ENCODE measurements around the gene DYNLT2.

Gene DYNLT2

GRCh38 chr6:169751242-169752073 lies at the start of gene DYNLT2, which contains the start of gene ERMARD:
TSS of gene DYNLT2 (minus strand) at chr6:169751572. CDS start at chr6:169751458, 114 bp downstream.
TSS of gene ERMARD (plus strand) at chr6:169751622. CDS start at chr6:169751658, 36 bp downstream.
- in situ Hi-C loops (cut with MboI; ENCODE audit: low sequenced_read_pairs) = no loop called here

GRCh38 chr6:169800668-169801395 lies 49.5 kb upstream of the DYNLT2 start:
- in situ Hi-C loops (cut with MboI; ENCODE audit: low sequenced_read_pairs) = no loop called here

GRCh38 chr6:169800116-169800667 lies 48.8 kb upstream of the DYNLT2 start:
- in situ Hi-C loops (cut with MboI; ENCODE audit: low sequenced_read_pairs) = no loop called here

- in situ Hi-C loops (cut with MboI; ENCODE audit: low sequenced_read_pairs) = loop anchor here (10.0 kb wide), 1 partner anchor 725 kb away; no protein-coding TSS in a partner anchor
Measured at GRCh38 chr6:169799474-169799926, 48.1 kb upstream of the DYNLT2 start.

- in situ Hi-C loops (cut with MboI; ENCODE audit: low sequenced_read_pairs) = loop anchor here (10.0 kb wide), 1 partner anchor 726 kb away; no protein-coding TSS in a partner anchor
Measured at GRCh38 chr6:169798764-169799473, 47.5 kb upstream of the DYNLT2 start.

GRCh38 chr6:169795196-169795595 lies 43.8 kb upstream of the DYNLT2 start:
- in situ Hi-C loops (cut with MboI; ENCODE audit: low sequenced_read_pairs) = loop anchor here (10.0 kb wide), 1 partner anchor 730 kb away; no protein-coding TSS in a partner anchor

GRCh38 chr6:169794317-169795055 lies 43.1 kb upstream of the DYNLT2 start:
- in situ Hi-C loops (cut with MboI; ENCODE audit: low sequenced_read_pairs) = loop anchor here (10.0 kb wide), 1 partner anchor 730 kb away; no protein-coding TSS in a partner anchor

GRCh38 chr6:169793408-169793807 lies 42.0 kb upstream of the DYNLT2 start:
- in situ Hi-C loops (cut with MboI; ENCODE audit: low sequenced_read_pairs) = loop anchor here (10.0 kb wide), 1 partner anchor 731 kb away; no protein-coding TSS in a partner anchor

- in situ Hi-C loops (cut with MboI; ENCODE audit: low sequenced_read_pairs) = loop anchor here (10.0 kb wide), 1 partner anchor 732 kb away; no protein-coding TSS in a partner anchor
Measured at GRCh38 chr6:169792306-169793015, 41.1 kb upstream of the DYNLT2 start.

- in situ Hi-C loops (cut with MboI; ENCODE audit: low sequenced_read_pairs) = loop anchor here (10.0 kb wide), 1 partner anchor 733 kb away; no protein-coding TSS in a partner anchor
Measured at GRCh38 chr6:169791721-169792131, 40.4 kb upstream of the DYNLT2 start.

- in situ Hi-C loops (cut with MboI; ENCODE audit: low sequenced_read_pairs) = loop anchor here (10.0 kb wide), 1 partner anchor 735 kb away; no protein-coding TSS in a partner anchor
Measured at GRCh38 chr6:169789944-169790927, 38.9 kb upstream of the DYNLT2 start.

- in situ Hi-C loops (cut with MboI; ENCODE audit: low sequenced_read_pairs) = no loop called here
Measured at GRCh38 chr6:169789146-169789943, 38.0 kb upstream of the DYNLT2 start.

GRCh38 chr6:169788809-169789145 lies 37.4 kb upstream of the DYNLT2 start:
- in situ Hi-C loops (cut with MboI; ENCODE audit: low sequenced_read_pairs) = no loop called here

GRCh38 chr6:169787797-169788196 lies 36.4 kb upstream of the DYNLT2 start:
- in situ Hi-C loops (cut with MboI; ENCODE audit: low sequenced_read_pairs) = no loop called here

- in situ Hi-C loops (cut with MboI; ENCODE audit: low sequenced_read_pairs) = no loop called here
Measured at GRCh38 chr6:169786349-169786748, 35.0 kb upstream of the DYNLT2 start.

GRCh38 chr6:169785566-169785965 lies 34.2 kb upstream of the DYNLT2 start:
- in situ Hi-C loops (cut with MboI; ENCODE audit: low sequenced_read_pairs) = no loop called here

GRCh38 chr6:169784821-169785340 lies 33.5 kb upstream of the DYNLT2 start:
- in situ Hi-C loops (cut with MboI; ENCODE audit: low sequenced_read_pairs) = no loop called here

Data from HL-60/S4 (cell line).